AG04450 (cell line): Measurements from ENCODE around the gene TCP11. TPM values are rescaled to one million over a fixed set of nuclear protein-coding genes. Genes with fewer than 3 reads are reported as not detected.
A peak's percentile ranks its signal among the peaks of the same experiment; 100 is the strongest.

Experiments used
- CTCF ChIA-PET: fragments of 300-600, 350-600 bp; formaldehyde crosslinking; extraction: SDS; loops from one replicate; lab custom pipeline; 2022; ENCODE audit warnings: antibody characterized with exemption, inconsistent platforms; lab: Charles Lee
- POLR2A ChIA-PET: fragments of 350-600 bp; formaldehyde crosslinking; extraction: SDS; loops from one replicate; lab custom pipeline; 2021; ENCODE audit warnings: antibody characterized with exemption, inconsistent platforms; lab: Yijun Ruan, JAX
- DNase-seq: peaks from one replicate; pipeline ENCODE4 v3.0.0-alpha.2; 2011; ENCODE audit warnings: low read depth, low spot score
- H3K27ac ChIP-seq: one replicate; pipeline ENCODE4 v1.5.1; 2012; ENCODE audit warnings: low read depth, low read length, control low read depth
- H3K27me3 ChIP-seq: one replicate; pipeline ENCODE4 v1.6.0; 2012; ENCODE audit warnings: low read length; ENCODE audit not compliant: control insufficient read depth, insufficient read depth
- H3K4me3 ChIP-seq: 2 replicates; pipeline ENCODE4 v1.5.1; 2011; ENCODE audit warnings: mild to moderate bottlenecking, low read depth, low read length, control low read depth
- H3K9me3 ChIP-seq: 2 replicates; pipeline ENCODE4 v1.5.1; 2012; ENCODE audit warnings: low read length; ENCODE audit not compliant: control insufficient read depth, insufficient read depth
- CTCF ChIP-seq: IDR thresholded peaks from 2 replicates; pipeline ENCODE4 v1.5.1; 2011; ENCODE audit warnings: low read depth, low read length, control low read depth, inconsistent platforms
- polyA plus RNA-seq: library from polyadenylated mRNA; depleted of rRNA; stranded (reverse); fragments of >200 nt; gene quantifications from 2 replicates; pipeline ENCODE4 v1.2.3, GENCODE V29; 2011

Gene TCP11
- polyA plus RNA-seq, 1 experiment: 0.11 TPM

- Histone ChIP-seq H3K9me3 (peaks cover 5% of the 10 kb centered on the region; the same call in 1 of the 2 replicates), H3K4me3 (no peak overlapping the region), H3K27ac (no peak overlapping the region), H3K27me3 (no peaks in the 10 kb centered on the region)
- POLR2A ChIA-PET: interaction anchor here (0.9 kb wide), 1 partner anchor 43 kb away, joined by 5 read pairs; no protein-coding TSS in a partner anchor
- CTCF ChIA-PET: interaction anchor here (0.5 to 4.4 kb wide), 4 partner anchors 14 to 148 kb away, joined by 3 to 22 read pairs (median 12); no protein-coding TSS in a partner anchor
- no peak for DNase-seq
- no peak for TF ChIP-seq CTCF
Measured at GRCh38 chr6:35093118-35093445, 48.1 kb downstream of the TCP11 start.

- no peak for TF ChIP-seq CTCF
- Histone ChIP-seq H3K4me3 (no peak overlapping the region), H3K27me3 (no peaks in the 10 kb centered on the region), H3K9me3 (peaks cover 5% of the 10 kb centered on the region; the same call in 1 of the 2 replicates), H3K27ac (peak overlapping the region; percentile 39)
- POLR2A ChIA-PET: interaction anchor here (0.9 kb wide), 1 partner anchor 43 kb away, joined by 5 read pairs; no protein-coding TSS in a partner anchor
- CTCF ChIA-PET: interaction anchor here (0.5 to 4.4 kb wide), 4 partner anchors 13 to 149 kb away, joined by 3 to 22 read pairs (median 12); no protein-coding TSS in a partner anchor
- DNase-seq: peak; percentile 24
Measured at GRCh38 chr6:35092362-35093117, 48.6 kb downstream of the TCP11 start.

GRCh38 chr6:35091346-35092083, 49.6 kb downstream of the TCP11 start:
- TF ChIP-seq CTCF: no peak
- H3K27ac ChIP-seq: peak overlapping the region; percentile 65
- H3K4me3 ChIP-seq: no peak overlapping the region
- no peak for DNase-seq
- CTCF ChIA-PET: interaction anchor here (0.6 to 4.4 kb wide), 3 partner anchors 48 to 735 kb away, joined by 7 to 22 read pairs (median 18); no protein-coding TSS in a partner anchor
- H3K9me3 ChIP-seq: peaks cover 5% of the 10 kb centered on the region; the same call in 1 of the 2 replicates
- no peaks in the 10 kb centered on the region for H3K27me3 ChIP-seq
- POLR2A ChIA-PET: no interaction called here

GRCh38 chr6:35090734-35091133, 50.4 kb downstream of the TCP11 start:
- ChIA-PET POLR2A (no interaction called here), CTCF (interaction anchor here (2.1 to 4.4 kb wide), 3 partner anchors 49 to 150 kb away, joined by 5 to 22 read pairs (median 8); no protein-coding TSS in a partner anchor)
- DNase-seq: no peak
- no peak overlapping the region for H3K27ac ChIP-seq
- H3K4me3 ChIP-seq: no peak overlapping the region
- peaks cover 5% of the 10 kb centered on the region; the same call in 1 of the 2 replicates for H3K9me3 ChIP-seq
- no peak for TF ChIP-seq CTCF
- no peaks in the 10 kb centered on the region for H3K27me3 ChIP-seq
